OCI-LY7 (cell line): ENCODE data around the gene EIF4H.
"Not testable (repeated sequence)": the region's sequence is repeated elsewhere in the genome, so short reads cannot be mapped to it uniquely, and the experiment has no call there.

Experiments
- CTCF ChIP-seq: fragments of 200-600 bp; sonication (generic); conservative IDR thresholded peaks from 2 replicates; pipeline ENCODE4 v1.5.1; 2014; ENCODE audit warnings: mild to moderate bottlenecking, antibody characterized with exemption, low read length, moderate library complexity, mixed read lengths
- EZH2phosphoT487 ChIP-seq: fragments of 200-600 bp; sonication (generic); IDR thresholded peaks from 2 replicates; pipeline ENCODE4 v1.6.1; 2018; ENCODE audit warnings: low read depth, borderline replicate concordance, mild to moderate bottlenecking, mixed run types, antibody characterized with exemption, low read length, moderate library complexity, mixed read lengths

GRCh38 chr7:74224907-74225306, 50.8 kb downstream of the EIF4H start:
- not testable (repeated sequence) for TF ChIP-seq CTCF, EZH2phosphoT487
